Fibroblast of lung (primary cell): ENCODE results near the gene BMP7. TPM values are rescaled to one million over a fixed set of nuclear protein-coding genes. Genes with fewer than 3 reads are reported as not detected.

Experiments used
- DNase-seq, 2 donors: peaks; one replicate each; pipeline versions ENCODE4 v3.0.0 to v3.0.0-alpha.2; 2010; ENCODE audit warnings: low read depth in 2 of 2
- H2AFZ ChIP-seq: 2 replicates; pipeline ENCODE4 v1.5.1; 2012; ENCODE audit warnings: low read length, control low read depth, inconsistent platforms
- H3K27ac ChIP-seq: 2 replicates; pipeline ENCODE4 v1.5.1; 2011; ENCODE audit warnings: low read length, control low read depth; ENCODE audit not compliant: insufficient read depth
- H3K27me3 ChIP-seq: 2 replicates; pipeline ENCODE4 v1.5.1; 2011; ENCODE audit warnings: mild to moderate bottlenecking, low read length; ENCODE audit not compliant: control insufficient read depth, insufficient read depth
- H3K36me3 ChIP-seq: 2 replicates; pipeline ENCODE4 v1.5.1; 2011; ENCODE audit warnings: low read length; ENCODE audit not compliant: control insufficient read depth, insufficient read depth
- H3K4me1 ChIP-seq: 2 replicates; pipeline ENCODE4 v1.5.1; 2011; ENCODE audit warnings: low read length; ENCODE audit not compliant: control insufficient read depth, insufficient read depth; ENCODE audit errors: extremely low read depth
- H3K4me2 ChIP-seq: 2 replicates; pipeline ENCODE4 v1.5.1; 2011; ENCODE audit warnings: low read length, control low read depth; ENCODE audit not compliant: insufficient read depth; ENCODE audit errors: extremely low read depth
- H3K4me3 ChIP-seq, 4 experiments: fragments of 200-600 bp in 1 of 4; sonication (generic) in 1 of 4; replicated peaks in 1 of 4; 2 replicates each; pipeline ENCODE4 v1.5.1; 2011 to 2016; ENCODE audit warnings: low read length in 4 of 4, low read depth in 3 of 4, mild to moderate bottlenecking in 3 of 4, control low read depth in 2 of 4, inconsistent platforms in 1 of 4, mixed read lengths in 1 of 4; ENCODE audit not compliant: insufficient read depth in 1 of 4; ENCODE audit errors: control extremely low read depth in 1 of 4
- H3K79me2 ChIP-seq: 2 replicates; pipeline ENCODE4 v1.5.1; 2012; ENCODE audit warnings: mild to moderate bottlenecking, low read length, inconsistent platforms; ENCODE audit not compliant: control insufficient read depth, insufficient read depth
- H3K9ac ChIP-seq: 2 replicates; pipeline ENCODE4 v1.5.1; 2011; ENCODE audit warnings: mild to moderate bottlenecking, low read length, control low read depth; ENCODE audit not compliant: insufficient read depth
- H3K9me3 ChIP-seq: 2 replicates; pipeline ENCODE4 v1.5.1; 2012; ENCODE audit warnings: low read depth, low read length; ENCODE audit not compliant: control insufficient read depth, insufficient read depth
- H4K20me1 ChIP-seq: 2 replicates; pipeline ENCODE4 v1.5.1; 2011; ENCODE audit warnings: low read length; ENCODE audit not compliant: control insufficient read depth, insufficient read depth; ENCODE audit errors: extremely low read depth
- CTCF ChIP-seq, 2 donors: IDR thresholded peaks in 1 of 2; conservative IDR thresholded peaks in 1 of 2; 1 replicate in 1 of 2; 2 replicates in 1 of 2; pipeline ENCODE4 v1.5.1; 2011 to 2012; ENCODE audit warnings: low read length in 2 of 2, control low read depth in 1 of 2, inconsistent platforms in 1 of 2, low read depth in 1 of 2, mild to moderate bottlenecking in 1 of 2
- EZH2 ChIP-seq: IDR thresholded peaks from 2 replicates; pipeline ENCODE4 v1.5.1; 2012; ENCODE audit warnings: low read length, control low read depth, mild to moderate bottlenecking; ENCODE audit errors: missing control alignments
- polyA plus RNA-seq, 2 donors: library from polyadenylated mRNA; depleted of rRNA in 1 of 2; stranded (reverse) in 1 of 2; unstranded in 1 of 2; fragments of >200 nt; gene quantifications; 2 replicates each; pipeline ENCODE4 v1.2.1, GENCODE V29; 2011 to 2012; ENCODE audit warnings: missing spikeins in 1 of 2
- total RNA-seq: library from RNA; depleted of rRNA; stranded (reverse); fragments of >200 nt; gene quantifications from 2 replicates; pipeline ENCODE4 v1.2.1, GENCODE V29; 2014

The BMP7 gene
- total and polyA plus RNA-seq, 2 donors (not counting 1 experiment from before 2014, with no cell fraction given), result not detected

GRCh38 chr20:57202309-57202708 is 64.1 kb downstream of the BMP7 start:
- Histone ChIP-seq H3K4me2 (no peak overlapping the region), H3K79me2 (no peaks in the 10 kb centered on the region), H3K9ac (no peak overlapping the region), H4K20me1 (no peaks in the 10 kb centered on the region), H3K27ac (no peak overlapping the region), H3K4me3 (no peak overlapping the region), H3K9me3 (no peaks in the 10 kb centered on the region), H3K27me3 (no peaks in the 10 kb centered on the region), H2AFZ (no peak overlapping the region), H3K4me1 (no peaks in the 10 kb centered on the region), H3K36me3 (no peaks in the 10 kb centered on the region)
- no peak for TF ChIP-seq EZH2
- TF ChIP-seq CTCF (conservative IDR thresholded peaks at IDR 0.05 in 1 of 2, IDR thresholded peaks at IDR 0.05 in 1 of 2; ENCODE audit: low read depth in 1 of 2, low read length in 2 of 2), result no peak
- no peak for DNase-seq

- Histone ChIP-seq H3K79me2 (no peaks in the 10 kb centered on the region), H3K27ac (no peak overlapping the region), H3K4me1 (no peaks in the 10 kb centered on the region), H4K20me1 (no peaks in the 10 kb centered on the region), H3K27me3 (no peaks in the 10 kb centered on the region), H2AFZ (no peak overlapping the region), H3K36me3 (no peaks in the 10 kb centered on the region), H3K9ac (no peak overlapping the region), H3K4me2 (no peak overlapping the region), H3K9me3 (no peaks in the 10 kb centered on the region), H3K4me3 (no peak overlapping the region)
- no peak for TF ChIP-seq EZH2
- no peak for TF ChIP-seq CTCF (conservative IDR thresholded peaks at IDR 0.05 in 1 of 2, IDR thresholded peaks at IDR 0.05 in 1 of 2; ENCODE audit: low read depth in 1 of 2, low read length in 2 of 2)
- no peak for DNase-seq
Observed at GRCh38 chr20:57200882-57201695, 65.4 kb downstream of the BMP7 start.

- H3K36me3 ChIP-seq, result no peaks in the 10 kb centered on the region
- no peaks in the 10 kb centered on the region for H3K4me1 ChIP-seq
- H3K79me2 ChIP-seq, result no peaks in the 10 kb centered on the region
- TF ChIP-seq CTCF (conservative IDR thresholded peaks at IDR 0.05 in 1 of 2, IDR thresholded peaks at IDR 0.05 in 1 of 2; ENCODE audit: low read depth in 1 of 2, low read length in 2 of 2) (no peak), EZH2 (no peak)
- H4K20me1 ChIP-seq, result no peaks in the 10 kb centered on the region
- H3K4me2 ChIP-seq, result no peak overlapping the region
- no peaks in the 10 kb centered on the region for H3K9me3 ChIP-seq
- no peak overlapping the region for H3K27ac ChIP-seq
- no peak overlapping the region for H2AFZ ChIP-seq
- no peak overlapping the region for H3K9ac ChIP-seq
- no peak for DNase-seq
- H3K4me3 ChIP-seq, result no peak overlapping the region
- no peaks in the 10 kb centered on the region for H3K27me3 ChIP-seq
Observed at GRCh38 chr20:57199656-57200405, 66.6 kb downstream of the BMP7 start.
